Stimulated activated CD4-positive, alpha-beta T cell treated with anti-CD3 and anti-CD28 coated beads, Interleukin-4, amount 100 ng/mL, for 1 hour (primary cell): ENCODE results near the gene STOM.
"Not testable (repeated sequence)": the region's sequence is repeated elsewhere in the genome, so short reads cannot be mapped to it uniquely, and the experiment has no call there.

Experiments
- DNase-seq: peaks from one replicate; pipeline ENCODE4 v3.0.0-alpha.2; 2020

STOM gene, protein sequence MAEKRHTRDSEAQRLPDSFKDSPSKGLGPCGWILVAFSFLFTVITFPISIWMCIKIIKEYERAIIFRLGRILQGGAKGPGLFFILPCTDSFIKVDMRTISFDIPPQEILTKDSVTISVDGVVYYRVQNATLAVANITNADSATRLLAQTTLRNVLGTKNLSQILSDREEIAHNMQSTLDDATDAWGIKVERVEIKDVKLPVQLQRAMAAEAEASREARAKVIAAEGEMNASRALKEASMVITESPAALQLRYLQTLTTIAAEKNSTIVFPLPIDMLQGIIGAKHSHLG

DNA sequence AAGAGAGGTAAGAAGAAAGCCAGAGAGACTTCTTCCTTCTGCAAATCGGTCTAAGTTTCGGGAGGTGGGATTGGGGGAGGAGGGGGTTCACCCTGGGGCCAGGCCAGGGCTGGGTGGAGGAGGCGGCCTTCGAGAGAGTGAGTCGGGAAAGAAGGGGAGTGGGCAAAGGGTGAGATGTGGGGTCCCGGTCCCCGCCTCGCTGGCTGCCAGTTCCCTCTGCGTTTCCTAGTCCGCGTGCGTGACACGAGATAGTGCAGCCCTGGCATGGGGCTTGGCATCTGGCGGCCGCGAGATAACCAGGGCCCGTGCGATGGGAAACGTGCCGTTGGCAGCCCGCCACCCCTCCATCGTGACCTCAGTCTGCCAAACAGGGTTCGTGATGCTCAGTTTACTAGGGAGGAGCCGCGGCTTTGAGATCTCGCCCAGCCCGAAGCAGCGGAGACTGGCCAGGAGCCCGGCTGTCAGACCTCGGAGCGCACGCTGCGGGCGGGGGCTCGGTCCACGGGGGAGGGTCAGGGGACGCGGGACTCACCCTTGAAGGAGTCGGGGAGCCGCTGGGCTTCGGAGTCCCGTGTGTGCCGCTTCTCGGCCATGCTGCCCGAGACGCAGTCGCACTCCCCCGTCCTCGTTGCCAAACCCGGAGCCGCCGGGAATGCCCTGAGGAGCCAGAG, at the start of gene STOM:
STOM (minus strand) TSS at position 656 of the 671 bp plus-strand sequence; CDS start at position 593, 63 bp downstream.
- no peak for DNase-seq

DNA sequence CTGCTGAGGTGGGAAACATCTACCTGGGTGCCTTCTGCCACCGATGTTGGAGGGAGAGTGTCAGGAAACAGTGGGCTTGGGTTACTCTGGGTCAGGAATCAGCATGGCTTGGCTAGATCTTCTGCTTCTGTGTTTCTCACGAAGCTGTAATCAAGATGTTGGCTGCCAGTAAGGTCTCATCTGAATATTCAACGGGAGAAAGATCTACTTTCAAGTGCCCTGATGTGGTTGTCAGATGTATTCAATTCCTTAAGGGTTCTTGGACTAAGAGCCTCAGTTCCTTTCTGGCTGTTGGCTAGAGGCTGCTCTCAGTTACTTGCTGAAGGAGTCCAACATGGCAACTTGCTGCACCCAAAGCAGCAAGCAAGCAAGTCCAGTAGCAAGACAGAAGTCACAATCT, 41.9 kb upstream of the STOM start:
- no peak for DNase-seq

DNA sequence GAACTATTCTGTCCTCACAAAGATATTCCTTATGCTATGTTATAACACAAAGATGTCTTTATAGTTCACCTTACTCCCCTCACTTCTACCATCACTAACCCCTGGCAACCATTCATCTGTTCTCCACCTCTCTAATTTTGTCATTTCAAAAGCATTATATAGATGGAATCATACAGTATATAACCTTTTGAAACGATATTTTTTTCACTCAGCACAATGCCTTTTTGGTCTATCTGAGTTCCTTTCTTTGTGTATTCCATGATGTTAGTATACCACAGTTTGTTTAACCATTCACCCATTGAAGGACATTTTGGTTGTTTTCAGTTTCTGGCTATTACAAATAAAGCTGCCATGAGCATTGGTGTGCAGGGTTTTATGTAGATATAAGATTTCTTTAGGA, 35.8 kb upstream of the STOM start:
- DNase-seq = no peak

DNA sequence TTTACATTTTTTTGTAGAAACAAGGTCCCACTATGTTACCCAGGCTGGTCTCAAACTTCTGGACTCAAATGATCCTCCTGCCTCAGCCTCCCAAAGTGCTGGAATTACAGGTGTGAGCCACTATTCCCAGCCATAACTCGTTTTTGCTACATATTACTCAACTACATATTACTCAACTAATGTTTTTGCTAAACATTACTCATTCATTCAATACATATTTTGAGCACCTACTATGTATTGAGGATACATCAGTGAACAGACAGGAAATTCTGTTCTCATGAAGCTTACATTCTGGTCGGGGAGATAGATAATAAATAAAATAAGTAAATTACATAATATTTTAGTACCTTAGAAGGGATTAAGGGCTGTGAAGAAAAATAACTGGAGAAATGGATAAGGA, 34.9 kb upstream of the STOM start:
- DNase-seq = no peak

DNA sequence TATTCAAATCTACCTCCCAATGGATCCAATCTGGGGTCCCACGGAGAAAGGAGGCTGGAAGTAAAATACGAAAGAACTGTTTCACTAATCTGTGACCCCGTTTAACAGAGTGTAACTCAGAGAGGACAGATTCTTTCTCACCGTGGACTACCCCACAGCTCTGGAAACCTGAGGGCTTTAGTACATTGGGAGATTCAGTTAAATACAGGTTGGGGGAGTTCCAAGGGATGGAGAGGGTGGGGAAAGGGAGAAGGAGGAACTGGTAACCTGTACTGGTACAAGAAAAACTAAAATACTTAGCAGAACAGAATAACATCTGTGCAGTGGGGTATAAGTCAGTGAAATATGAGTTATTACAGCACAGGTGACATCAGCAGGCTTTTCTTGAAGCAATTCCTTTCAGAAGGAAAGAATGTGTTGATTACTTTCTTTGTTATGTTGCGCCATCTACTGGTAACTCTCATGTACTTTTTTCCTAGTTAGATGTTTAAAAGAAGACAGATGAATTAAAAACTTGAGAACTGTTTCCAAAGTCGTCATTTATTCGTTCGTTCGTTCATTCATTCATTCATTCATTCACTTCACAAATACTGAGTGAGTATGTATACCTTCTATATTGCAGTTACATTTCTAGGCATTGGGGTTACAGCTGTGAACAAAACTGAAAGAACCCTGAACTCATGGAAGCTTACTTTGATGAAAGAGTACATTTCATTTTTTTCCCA, 30.0 kb upstream of the STOM start:
- no peak for DNase-seq

DNA sequence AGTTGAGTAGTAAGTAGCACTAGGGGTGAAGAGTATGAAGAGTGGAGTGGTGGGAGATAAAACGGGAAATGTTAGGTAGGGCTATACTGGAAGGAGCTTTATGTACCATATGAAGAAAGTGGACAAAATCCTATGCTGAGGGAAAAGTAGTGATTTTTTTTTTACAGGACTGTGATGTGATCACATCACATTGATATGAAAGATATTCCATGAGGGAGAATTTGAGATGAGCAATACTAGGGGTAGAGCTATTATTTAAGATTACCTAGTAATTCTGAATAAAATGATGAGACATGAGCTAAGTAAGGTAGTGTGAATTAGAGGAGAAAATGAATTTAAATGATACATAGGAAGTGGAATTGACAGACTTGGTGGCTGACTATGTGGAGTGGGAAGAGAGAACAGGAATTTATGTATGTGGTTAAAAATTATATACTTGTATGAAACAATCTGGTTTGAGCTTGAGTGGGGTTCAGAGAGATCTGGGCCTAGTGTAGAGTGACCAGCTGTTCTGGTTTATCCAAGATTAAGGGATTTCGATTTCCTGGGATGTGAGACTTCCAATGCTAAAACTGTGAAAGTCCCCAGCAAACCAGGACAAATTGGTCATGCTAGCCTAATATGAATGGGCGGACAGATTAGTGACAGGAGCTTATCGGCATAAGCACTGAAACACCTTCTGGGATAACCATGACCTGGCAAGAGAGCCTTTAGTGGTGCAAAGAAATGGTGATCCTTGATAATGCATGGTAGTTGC, 29.3 kb upstream of the STOM start:
- no peak for DNase-seq

DNA sequence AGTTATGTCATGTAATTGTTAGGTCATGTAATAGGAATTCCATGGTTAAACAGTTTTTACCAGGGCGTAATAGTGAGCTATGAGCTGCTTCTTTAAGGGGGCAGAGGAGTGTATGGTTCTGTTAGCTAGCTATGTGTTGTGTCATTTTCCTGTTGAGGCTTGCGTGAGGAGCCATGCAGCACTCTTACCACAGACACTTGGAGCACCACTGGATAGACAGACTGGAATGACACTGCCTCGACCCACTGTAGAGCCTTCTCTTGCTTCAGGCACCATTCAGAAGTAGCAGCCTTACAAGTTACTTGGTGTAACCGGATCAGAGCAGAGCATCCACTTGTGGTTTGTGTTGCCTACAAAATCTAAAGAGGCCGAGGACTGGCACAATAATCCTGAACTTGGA, 28.3 kb upstream of the STOM start:
- DNase-seq = no peak

DNA sequence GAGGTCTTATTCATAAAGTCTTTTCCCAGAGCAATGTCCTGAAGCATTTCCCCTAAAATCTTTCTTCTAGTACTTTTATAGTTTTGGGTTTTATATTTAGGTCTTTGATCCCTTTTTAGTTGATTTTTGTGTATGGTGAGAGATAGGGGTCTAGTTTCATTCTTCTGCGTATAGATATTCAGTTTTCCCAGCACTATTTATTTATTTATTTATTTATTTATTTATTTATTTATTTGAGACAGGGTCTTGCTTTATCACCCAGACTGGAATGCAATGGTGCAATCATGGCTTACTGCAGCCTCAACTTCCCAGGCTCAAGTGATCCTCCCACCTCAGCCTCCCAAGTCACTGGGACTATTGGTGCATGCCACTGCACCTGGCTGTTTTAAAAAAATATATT, 27.2 kb upstream of the STOM start:
- not testable (repeated sequence) for DNase-seq

DNA sequence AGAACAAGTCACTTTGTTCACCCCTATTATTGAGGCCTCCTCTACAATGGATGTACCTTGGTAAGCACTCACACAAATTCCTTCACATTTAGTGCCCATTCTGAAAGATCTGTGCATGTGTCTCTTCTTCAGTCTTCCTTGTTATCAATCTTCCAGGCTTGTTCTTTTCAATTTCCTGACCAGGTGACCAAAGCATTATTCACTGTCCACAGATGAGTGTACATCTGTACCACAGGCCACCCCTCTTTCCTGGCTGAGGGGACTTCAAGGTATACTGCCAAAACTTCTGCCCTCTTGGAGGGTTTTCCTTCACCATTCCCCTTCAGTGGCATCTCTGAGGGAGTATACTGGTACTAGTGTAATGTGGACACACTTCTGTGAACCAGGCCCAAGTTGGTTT, 25.5 kb upstream of the STOM start:
- no peak for DNase-seq

DNA sequence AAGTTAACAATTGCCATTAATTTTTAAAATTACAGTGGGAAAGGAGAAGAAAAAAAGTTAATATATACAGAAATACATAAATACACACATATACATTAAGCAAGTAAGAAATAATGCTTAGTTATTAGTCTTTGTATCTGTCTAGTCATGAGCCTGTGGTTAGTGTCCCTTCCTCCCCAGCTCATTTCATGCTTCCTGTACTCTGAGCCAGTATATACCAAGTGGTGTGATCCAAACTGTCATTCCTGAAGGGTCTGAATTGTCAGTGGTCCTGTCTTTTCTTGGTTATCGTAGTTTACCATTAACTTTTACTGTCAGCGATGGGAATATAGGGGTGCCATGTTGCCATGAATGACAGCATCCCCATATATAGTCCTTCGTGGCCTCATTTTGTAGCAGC, 24.2 kb upstream of the STOM start:
- DNase-seq = no peak

DNA sequence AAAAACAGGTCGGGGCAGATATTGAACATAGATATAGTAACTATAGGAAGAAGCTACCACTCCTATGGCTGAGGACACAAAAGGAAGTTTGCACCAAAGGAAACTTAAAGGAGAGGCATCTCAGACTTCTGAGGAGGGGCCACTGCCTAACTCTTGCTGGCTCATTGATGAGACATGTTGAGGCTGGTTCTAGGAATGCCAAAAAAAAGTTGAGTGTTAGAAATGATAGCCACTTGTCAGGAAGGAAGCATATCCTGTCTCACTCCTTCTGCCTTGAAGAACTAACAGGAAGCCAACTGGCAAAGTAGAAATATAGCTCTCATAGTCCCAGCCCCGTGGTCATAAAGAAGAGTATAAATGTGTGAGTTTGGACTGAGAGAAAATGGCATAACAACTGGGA, 23.3 kb upstream of the STOM start:
- DNase-seq = no peak

DNA sequence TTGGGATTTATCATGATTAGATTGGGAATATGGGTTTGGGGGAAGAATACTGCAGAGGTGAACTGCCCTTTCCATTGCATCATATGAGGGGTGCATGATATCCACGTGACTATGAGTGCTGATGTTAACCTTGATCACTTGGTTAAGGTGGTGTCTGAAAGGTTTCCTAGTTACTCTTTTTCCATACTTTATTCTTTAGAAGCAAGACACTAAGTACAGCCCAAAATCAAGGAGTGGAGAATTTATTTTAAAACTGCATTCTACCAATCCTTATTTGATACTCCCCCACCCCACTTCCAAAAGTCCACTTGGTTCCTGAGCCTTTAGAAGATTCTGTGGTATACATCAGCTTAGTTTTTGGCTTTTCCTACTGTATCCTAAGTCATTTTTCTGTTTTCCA, 20.3 kb upstream of the STOM start:
- no peak for DNase-seq

DNA sequence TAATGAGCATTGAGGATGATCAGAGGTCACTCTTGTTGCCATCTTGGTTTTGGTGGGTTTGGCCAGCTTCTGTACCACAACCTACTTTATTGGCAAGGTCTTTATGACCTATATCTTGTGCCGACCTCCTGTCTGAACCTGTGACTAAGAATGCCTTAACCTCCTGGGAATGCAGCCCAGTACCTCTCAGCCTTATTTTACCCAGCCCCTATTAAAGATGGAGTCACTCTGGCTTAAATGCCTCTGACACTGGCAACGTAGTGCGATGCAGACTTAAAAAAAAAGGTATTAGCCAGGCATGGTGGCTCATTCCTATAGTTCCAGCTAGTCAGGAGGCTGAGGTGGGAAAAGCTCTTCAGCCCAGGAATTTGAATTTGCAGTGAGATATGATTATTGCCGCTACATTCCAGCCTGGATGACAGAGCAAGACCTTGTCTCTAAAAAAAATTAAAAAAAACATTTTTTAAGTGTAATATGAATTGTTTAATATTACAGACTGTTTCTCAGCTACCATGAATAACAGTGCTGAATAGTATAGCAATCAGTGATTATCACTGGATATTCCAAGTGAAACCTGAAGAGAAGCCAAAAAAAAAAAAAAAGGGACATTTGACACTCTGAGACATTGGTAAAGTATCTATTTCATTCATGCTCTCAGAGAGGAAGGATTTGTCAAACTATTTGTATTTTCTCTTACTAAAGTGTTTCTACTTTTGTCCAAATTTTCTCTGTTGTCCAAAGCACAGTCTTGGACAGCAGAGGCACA, 18.3 kb upstream of the STOM start:
- DNase-seq = no peak

DNA sequence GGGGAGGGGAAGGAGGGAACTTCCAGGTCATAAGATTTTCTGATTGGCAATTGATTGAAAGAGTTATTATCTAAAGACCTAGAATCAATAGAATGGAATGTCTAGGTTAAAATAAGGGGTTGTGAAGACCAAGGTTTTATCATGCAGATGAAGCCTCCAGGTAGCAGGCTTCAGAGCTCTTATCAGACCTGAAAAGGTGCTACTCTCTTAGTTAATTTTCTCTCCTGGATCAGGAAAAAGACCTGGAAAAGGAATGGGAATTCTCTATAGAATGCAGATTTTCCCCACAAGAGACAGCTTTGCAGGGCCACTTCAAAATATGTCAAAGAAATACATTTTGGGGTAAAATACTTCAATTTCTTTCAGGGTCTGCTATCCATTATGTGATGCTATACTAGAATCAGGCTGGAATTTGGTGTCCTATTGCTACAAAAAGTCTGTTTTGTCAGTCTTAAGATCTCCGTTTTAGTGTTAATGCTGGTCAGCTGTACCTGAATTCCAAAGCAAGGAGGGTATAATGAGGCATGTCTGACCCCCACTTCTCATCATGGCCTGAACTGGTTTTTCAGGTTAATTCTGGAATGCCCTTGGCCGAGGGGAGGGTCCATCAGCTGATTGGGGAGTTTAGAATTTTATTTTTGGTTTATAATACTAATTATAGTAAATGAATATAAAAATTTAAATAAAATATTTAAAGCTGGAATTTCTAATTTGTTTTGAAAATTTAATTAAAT, 16.6 kb upstream of the STOM start:
- DNase-seq = no peak

DNA sequence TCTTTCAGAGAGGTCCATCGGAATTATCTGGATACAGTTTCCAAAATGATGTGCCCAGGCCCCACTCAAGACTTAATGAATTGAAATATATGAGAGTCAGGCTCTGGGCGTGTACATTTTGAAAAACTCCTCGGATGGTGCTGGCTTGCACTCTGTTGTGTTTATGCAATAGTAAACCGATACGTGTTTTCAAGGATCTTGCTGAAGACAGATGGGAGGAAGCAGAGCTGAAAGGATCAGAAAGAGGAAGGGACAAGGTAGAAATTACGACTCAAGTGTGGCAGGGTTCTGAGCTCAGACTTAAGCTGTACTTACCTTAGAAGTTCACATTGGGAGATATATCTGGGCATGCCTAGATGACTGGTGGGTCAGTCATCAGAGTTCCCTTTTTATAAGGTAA, 13.7 kb upstream of the STOM start:
- DNase-seq = no peak

DNA sequence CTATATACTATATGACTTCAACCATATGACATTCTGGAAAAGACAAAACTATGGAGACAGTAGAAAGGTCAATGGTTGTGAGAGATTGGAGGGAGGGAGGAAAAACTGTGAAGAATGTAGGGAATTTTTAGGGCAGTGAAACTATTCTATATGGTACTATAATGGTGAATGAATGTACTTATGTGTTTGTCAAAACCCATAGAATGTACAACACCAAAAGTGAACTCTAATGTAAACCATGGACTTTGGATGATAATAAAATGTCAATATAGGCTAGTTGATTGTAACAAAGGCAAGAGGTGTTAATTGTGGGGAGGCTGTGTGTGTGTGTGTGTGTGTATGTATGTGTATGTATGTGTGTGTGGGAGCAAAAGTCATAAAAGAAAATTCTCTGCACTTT, 10.8 kb upstream of the STOM start:
- no peak for DNase-seq

DNA sequence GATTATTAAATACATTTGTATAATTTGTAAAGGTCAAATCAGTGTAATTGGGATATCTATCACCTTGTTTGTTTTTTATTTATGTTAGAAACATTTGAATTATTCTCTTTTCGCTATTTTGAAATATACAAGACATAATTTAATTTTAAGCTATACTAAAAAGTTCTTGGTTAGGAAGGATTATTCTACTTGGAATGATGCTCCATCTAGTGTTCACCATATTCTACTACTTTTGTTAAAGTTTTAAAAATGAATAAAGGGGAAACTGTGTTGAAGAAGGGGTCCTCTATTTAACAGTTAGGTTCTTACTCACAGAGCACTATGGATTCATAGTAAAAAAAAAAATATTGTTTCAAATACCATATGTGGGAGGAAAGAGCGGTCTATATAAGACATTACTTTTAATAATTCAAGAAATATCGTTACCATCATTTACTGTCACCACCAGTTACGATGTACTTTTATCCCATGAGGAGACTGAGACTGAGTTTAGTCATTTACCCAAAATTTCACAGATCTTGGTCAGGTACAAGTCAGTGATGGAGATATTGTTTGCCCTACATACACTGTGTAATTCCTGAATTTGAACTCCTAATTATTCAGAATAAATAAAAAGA, 6.3 kb upstream of the STOM start:
- DNase-seq = no peak

DNA sequence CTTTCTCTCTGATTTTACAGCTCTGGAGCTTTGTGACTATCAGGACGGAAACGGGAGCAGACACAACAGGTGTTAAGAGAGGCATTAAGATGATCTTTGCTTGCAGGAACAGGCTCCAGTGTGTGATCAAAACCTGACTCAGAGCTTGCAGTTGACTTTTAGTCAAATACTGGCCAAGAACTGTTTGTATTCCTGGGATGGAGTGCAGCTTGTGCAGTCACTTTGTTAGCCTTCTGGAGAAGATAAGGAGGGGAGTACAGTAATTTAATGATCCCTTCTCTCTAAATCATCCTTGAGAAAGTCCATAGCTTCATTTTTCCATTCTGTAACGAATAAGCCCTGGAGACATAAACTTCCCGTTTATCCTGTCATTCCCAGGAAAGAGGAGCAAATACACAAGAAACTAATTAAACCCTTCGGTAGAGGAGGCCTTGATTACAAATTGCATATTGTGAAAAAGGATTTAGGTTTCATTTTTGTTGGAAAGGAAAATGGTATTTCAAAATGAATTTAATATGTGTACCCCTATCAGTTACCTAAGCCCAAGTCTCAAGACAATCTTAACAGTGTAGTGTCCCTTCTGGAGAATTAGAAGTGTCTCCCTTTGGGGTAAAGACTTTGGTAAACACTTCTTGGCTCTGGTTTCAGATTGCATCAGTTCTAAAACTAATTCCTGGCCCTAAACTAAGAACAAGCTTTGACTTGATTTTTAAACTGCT, 3.1 kb upstream of the STOM start:
- no peak for DNase-seq

DNA sequence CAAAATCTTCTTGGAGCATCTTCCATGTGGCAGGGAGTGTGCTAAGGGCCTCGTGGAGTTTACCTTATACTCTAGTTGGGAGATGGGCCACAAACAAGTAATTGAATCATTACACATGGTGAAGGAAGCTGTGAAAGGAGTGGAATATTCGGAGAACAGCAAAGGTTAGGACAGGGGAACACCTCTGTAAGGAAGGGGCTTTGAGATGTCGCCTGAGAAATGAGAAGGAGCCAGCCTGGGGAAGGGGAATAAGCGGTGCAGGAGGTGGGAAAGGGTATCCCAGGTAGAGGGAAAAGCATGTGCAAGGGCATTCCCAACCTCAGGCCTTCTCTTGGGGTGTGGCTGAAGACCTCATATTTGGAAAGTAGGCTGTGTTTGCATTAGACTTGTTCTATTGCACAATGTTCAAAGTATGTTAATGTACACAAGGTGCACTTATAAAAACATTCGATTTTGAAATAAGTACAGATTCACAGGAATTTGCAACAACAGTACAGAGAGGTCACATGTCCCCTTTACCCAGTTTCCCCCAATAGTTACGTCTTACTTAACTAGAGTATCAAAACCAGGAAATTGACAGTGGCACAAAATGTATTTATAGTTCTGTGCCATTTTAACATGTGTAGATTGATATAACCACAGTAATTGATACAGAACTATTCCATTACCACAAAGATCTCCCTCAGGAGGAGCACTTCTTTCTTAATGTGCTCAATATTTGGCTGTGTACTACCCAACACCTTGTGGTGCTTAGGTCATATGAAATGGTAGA, 2.4 kb upstream of the STOM start:
- DNase-seq = no peak

DNA sequence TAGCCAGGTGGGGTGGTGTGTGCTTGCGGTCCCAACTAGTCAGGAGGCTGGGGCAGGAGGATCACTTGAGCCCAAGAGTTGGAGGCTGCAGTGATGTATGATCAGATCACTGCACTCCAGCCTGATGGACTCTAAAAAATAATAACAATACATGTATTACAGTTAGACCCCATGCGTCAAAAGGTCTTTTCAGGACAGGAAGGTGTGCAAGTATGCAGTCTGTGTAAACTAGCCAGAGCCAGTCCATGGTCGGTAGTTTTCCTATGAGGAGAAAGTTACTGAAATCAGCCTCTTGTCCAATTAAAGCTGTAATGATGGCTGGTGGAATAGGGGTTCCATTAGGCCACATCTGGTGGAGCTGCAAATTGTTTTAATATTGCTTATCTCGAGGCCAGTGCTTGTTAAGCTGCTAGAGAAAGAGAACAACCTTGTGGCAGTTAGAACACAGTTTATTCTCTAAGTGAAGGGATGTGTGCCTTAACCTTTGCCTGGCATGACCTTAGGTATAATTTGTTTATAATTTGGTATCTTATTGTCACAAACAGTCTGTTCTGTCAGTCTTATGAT, 1.5 kb upstream of the STOM start:
- no peak for DNase-seq
